RWPE1 (cell line): ENCODE data around the gene CPNE8.
A peak's percentile ranks its signal among the peaks of the same experiment; 100 is the strongest.

ENCODE experiments used
- CTCF ChIA-PET: fragments of 350-600 bp; sonication (Branson Sonifier 250); formaldehyde crosslinking; extraction: SDS; loops from one replicate; lab custom pipeline; 2021; lab: Yijun Ruan, JAX
- POLR2A ChIA-PET: fragments of 400-600 bp; formaldehyde crosslinking; extraction: SDS; loops from one replicate; lab custom pipeline; 2020; ENCODE audit warnings: antibody characterized with exemption; ENCODE audit not compliant: low non-redundant PET; lab: Yijun Ruan, JAX
- DNase-seq: peaks from one replicate; pipeline ENCODE4 v3.0.0; 2012; ENCODE audit warnings: low spot score
- H3K27ac ChIP-seq: fragments of 450-650 bp; 2 replicates; pipeline ENCODE4 v1.5.1; 2017
- CTCF ChIP-seq: fragments of 450-650 bp; conservative IDR thresholded peaks from 2 replicates; pipeline ENCODE4 v1.5.1; 2017; ENCODE audit warnings: low read depth, mild to moderate bottlenecking

The CPNE8 gene

DNA sequence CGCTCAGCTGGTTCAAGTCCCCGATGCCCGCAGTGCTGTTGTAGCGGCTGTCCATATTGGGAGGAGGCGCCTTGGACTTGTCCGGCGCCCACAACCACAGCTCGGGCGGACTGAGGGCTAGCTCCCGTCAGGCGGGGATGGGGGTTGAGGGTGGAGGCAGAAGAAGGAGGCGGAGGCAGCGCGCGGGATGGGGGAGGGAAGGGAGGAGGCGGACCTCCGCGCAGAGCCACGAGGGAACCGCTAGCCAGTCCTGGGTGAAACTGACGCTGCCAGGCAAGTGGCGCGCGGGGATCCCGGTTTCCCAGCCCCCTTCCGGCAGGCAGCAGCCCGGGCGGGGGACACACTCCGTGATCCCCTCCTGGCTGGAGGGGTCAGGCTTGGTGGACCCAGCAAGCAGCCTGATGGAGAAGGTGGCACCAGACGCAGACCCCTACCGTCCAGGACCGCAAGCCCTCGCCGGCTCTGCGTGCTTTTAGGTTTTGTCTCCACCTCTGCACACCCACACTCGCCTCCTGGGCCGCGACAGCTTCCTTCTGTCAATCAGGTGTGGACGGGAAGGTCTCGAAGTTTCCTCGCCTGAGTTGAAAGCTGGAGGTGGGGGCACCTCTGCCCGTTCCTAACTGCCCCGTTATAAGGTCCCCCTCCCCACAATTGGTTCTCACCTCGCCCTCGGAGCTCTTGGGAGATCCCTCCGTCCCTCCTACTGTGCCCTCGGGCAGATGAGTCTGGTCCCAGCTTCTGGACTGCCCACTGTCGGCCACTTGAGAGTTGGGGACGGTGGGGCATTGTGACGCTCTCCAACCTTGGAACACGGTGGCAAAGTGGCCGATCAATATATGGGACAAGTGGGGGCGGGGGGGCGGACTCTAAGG, at the start of gene CPNE8:
TSS of gene CPNE8 (minus strand) at position 112 of the 872 bp plus-strand sequence. CDS start at position 55, 57 bp downstream.
- TF ChIP-seq CTCF, result no peak
- H3K27ac ChIP-seq, result peak within 1 kb of the TSS; percentile 99
- ChIA-PET POLR2A (no interaction called here), CTCF (interaction anchor here (0.5 to 1.9 kb wide), 13 partner anchors 9 to 577 kb away, joined by 3 to 8 read pairs (median 3); no protein-coding TSS in a partner anchor)
- DNase-seq, result peak; percentile 86

DNA sequence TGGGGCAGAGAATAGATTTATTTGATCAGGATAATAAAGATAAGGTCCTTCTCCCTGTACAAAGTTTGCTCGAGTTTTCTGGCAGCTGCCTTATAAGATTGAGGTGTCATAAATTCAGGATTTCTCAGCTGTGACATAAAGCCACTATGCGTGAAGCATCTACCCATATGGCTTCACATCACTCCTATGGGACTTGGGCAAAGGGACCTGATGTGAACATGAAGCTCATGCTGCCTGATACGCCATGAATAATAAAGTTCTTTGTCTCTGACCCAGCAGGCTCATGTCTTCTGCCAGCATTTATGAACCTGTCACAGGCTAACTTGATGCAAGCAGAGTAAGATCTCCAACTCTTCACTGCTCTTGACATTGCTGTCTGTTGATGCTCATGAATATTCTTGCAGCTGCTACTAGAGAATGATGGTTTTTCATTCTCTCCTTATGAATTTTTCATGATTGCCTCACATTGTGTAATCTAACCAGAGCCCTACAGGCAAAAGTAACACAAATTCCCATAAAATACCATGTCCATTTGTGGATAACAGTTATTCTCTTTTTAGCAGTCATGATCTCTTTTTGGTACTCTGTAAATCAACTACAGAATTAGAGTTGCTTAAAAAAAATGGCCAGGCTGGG, 49.0 kb upstream of the CPNE8 start:
- CTCF ChIA-PET, result interaction anchor here (0.6 kb wide), 1 partner anchor 319 kb away, joined by 3 read pairs; no protein-coding TSS in a partner anchor
- no peak for DNase-seq
- no peak for TF ChIP-seq CTCF
- no peak overlapping the region for H3K27ac ChIP-seq
- POLR2A ChIA-PET, result no interaction called here

GRCh38 chr12:38949363-38949762, 44.0 kb upstream of the CPNE8 start:
- POLR2A ChIA-PET, result no interaction called here
- CTCF ChIA-PET, result interaction anchor here (0.6 kb wide), 1 partner anchor 353 kb away, joined by 3 read pairs; no protein-coding TSS in a partner anchor
- DNase-seq, result no peak
- TF ChIP-seq CTCF, result no peak
- H3K27ac ChIP-seq, result no peak overlapping the region

- TF ChIP-seq CTCF, result no peak
- no peak for DNase-seq
- POLR2A ChIA-PET, result no interaction called here
- no peak overlapping the region for H3K27ac ChIP-seq
- CTCF ChIA-PET, result no interaction called here
Observed at GRCh38 chr12:38934686-38935085, 29.3 kb upstream of the CPNE8 start.

GRCh38 chr12:38934078-38934584, 28.7 kb upstream of the CPNE8 start:
- CTCF ChIA-PET, result interaction anchor here (0.6 kb wide), 1 partner anchor 9 kb away, joined by 3 read pairs; no protein-coding TSS in a partner anchor
- H3K27ac ChIP-seq, result no peak overlapping the region
- DNase-seq, result no peak
- TF ChIP-seq CTCF, result no peak
- POLR2A ChIA-PET, result no interaction called here

GRCh38 chr12:38932320-38932719, 26.9 kb upstream of the CPNE8 start:
- POLR2A ChIA-PET, result no interaction called here
- CTCF ChIA-PET, result interaction anchor here (0.7 to 1.1 kb wide), 2 partner anchors 11 to 760 kb away, joined by 4 to 8 read pairs; no protein-coding TSS in a partner anchor
- no peak for TF ChIP-seq CTCF
- no peak overlapping the region for H3K27ac ChIP-seq
- DNase-seq, result no peak
